PC-9 (cell line): ENCODE measurements around the gene TDRD1. TPM values are rescaled to one million over a fixed set of nuclear protein-coding genes. Genes with fewer than 3 reads are reported as not detected.

Source experiments
- BruUV-seq: library from RNA; stranded (reverse); fragments of 400-500 nt; replicated peaks from 2 replicates; lab custom pipeline; 2021; lab: Mats Ljungman, UMichigan
- CTCF ChIA-PET: fragments of 300-600 bp; sonication (Branson Sonifier 250); formaldehyde crosslinking; loops from one replicate; lab custom pipeline; 2022; ENCODE audit warnings: antibody characterized with exemption; lab: Charles Lee
- POLR2A ChIA-PET: fragments of 300-600 bp; sonication (Branson Sonifier 250); formaldehyde crosslinking; loops from one replicate; lab custom pipeline; 2022; ENCODE audit warnings: antibody characterized with exemption; ENCODE audit not compliant: unreplicated experiment; lab: Charles Lee
- DNase-seq, 2 experiments: peaks; one replicate each; pipeline versions ENCODE4 v3.0.0 to v3.0.0-alpha.2; 2015 to 2022; ENCODE audit warnings: mixed read lengths in 1 of 2
- H2AFZ ChIP-seq: fragments of 200-600 bp; sonication (generic); 2 replicates; pipeline ENCODE4 v1.8.1; 2017; ENCODE audit warnings: antibody characterized with exemption
- H3F3A ChIP-seq: fragments of 200-600 bp; sonication (generic); 2 replicates; pipeline ENCODE4 v1.8.1; 2017; ENCODE audit warnings: antibody characterized with exemption, mild to moderate bottlenecking, low read depth; ENCODE audit not compliant: insufficient read depth
- H3K27ac ChIP-seq: fragments of 200-600 bp; sonication (generic); 2 replicates; pipeline ENCODE4 v1.6.1; 2016; ENCODE audit warnings: mixed run types
- H3K27me3 ChIP-seq: fragments of 200-600 bp; sonication (generic); 2 replicates; pipeline ENCODE4 v1.6.1; 2016; ENCODE audit warnings: low read depth, mixed run types; ENCODE audit not compliant: insufficient read depth
- H3K36me3 ChIP-seq: fragments of 200-600 bp; sonication (generic); 2 replicates; pipeline ENCODE4 v1.6.1; 2016; ENCODE audit warnings: low read depth, mixed run types
- H3K4me1 ChIP-seq: fragments of 200-600 bp; sonication (generic); replicated peaks from 2 replicates; pipeline ENCODE4 v1.6.1; 2016; ENCODE audit warnings: mixed run types; ENCODE audit not compliant: insufficient read depth
- H3K4me2 ChIP-seq: fragments of 200-600 bp; sonication (generic); 2 replicates; pipeline ENCODE4 v1.6.1; 2017; ENCODE audit warnings: mixed run types
- H3K4me3 ChIP-seq: fragments of 200-600 bp; sonication (generic); 2 replicates; pipeline ENCODE4 v1.6.1; 2016; ENCODE audit warnings: mixed run types
- H3K79me2 ChIP-seq: fragments of 200-600 bp; sonication (generic); 2 replicates; pipeline ENCODE4 v1.6.1; 2017; ENCODE audit warnings: low read depth, mixed run types
- H3K9me2 ChIP-seq: fragments of 200-600 bp; sonication (generic); 2 replicates; pipeline ENCODE4 v1.8.1; 2017; ENCODE audit warnings: mild to moderate bottlenecking; ENCODE audit not compliant: insufficient read depth
- H3K9me3 ChIP-seq: fragments of 200-600 bp; sonication (generic); 2 replicates; pipeline ENCODE4 v1.8.1; 2016; ENCODE audit warnings: low read depth; ENCODE audit not compliant: insufficient read depth
- H4K20me1 ChIP-seq: fragments of 200-600 bp; sonication (generic); 2 replicates; pipeline ENCODE4 v1.8.1; 2017; ENCODE audit not compliant: insufficient read depth
- EZH2 ChIP-seq: fragments of 200-600 bp; sonication (generic); IDR thresholded peaks from 2 replicates; pipeline ENCODE4 v1.8.0; 2017; ENCODE audit warnings: antibody characterized with exemption, low read depth
- intact Hi-C: fragments of 100-400 bp; cut with micrococcal nuclease; formaldehyde crosslinking; loops from one replicate; pipeline ENCODE4 v1.10.0; 2022; ENCODE audit not compliant: unreplicated experiment
- total RNA-seq: library from RNA; stranded (reverse); gene quantifications from 2 replicates; pipeline ENCODE4 v1.2.3, GENCODE V29; 2021
- TF ChIP-seq, protein P1 (sequence below): fragments of 200-600 bp; sonication (generic); conservative IDR thresholded peaks from 2 replicates; pipeline ENCODE4 v1.6.1; 2017; ENCODE audit warnings: mixed run types, antibody characterized with exemption, mild to moderate bottlenecking, moderate library complexity

Gene TDRD1
- total RNA-seq, 1 experiment from 2014 or later = not detected

GRCh38 chr10:114181971-114182370 is 2.8 kb downstream of the TDRD1 start:
- Histone ChIP-seq H3K9me2 (no peaks in the 10 kb centered on the region), H3K79me2 (no peaks in the 10 kb centered on the region), H3K36me3 (no peaks in the 10 kb centered on the region), H3K4me3 (no peak overlapping the region), H2AFZ (no peak overlapping the region), H3K27me3 (no peaks in the 10 kb centered on the region), H3K9me3 (no peaks in the 10 kb centered on the region), H3K4me2 (no peak overlapping the region), H3K27ac (no peak overlapping the region), H3F3A (no peaks in the 10 kb centered on the region), H3K4me1 (peaks cover 4% of the 10 kb centered on the region; the same call in 1 of the 2 replicates), H4K20me1 (no peaks in the 10 kb centered on the region)
- BruUV-seq = no TSS peak
- ChIA-PET POLR2A (no interaction called here), CTCF (no interaction called here)
- intact Hi-C loops = no loop called here
- peak in 1 of 2 experiments; percentile 42 for DNase-seq
- TF ChIP-seq, protein P1, sequence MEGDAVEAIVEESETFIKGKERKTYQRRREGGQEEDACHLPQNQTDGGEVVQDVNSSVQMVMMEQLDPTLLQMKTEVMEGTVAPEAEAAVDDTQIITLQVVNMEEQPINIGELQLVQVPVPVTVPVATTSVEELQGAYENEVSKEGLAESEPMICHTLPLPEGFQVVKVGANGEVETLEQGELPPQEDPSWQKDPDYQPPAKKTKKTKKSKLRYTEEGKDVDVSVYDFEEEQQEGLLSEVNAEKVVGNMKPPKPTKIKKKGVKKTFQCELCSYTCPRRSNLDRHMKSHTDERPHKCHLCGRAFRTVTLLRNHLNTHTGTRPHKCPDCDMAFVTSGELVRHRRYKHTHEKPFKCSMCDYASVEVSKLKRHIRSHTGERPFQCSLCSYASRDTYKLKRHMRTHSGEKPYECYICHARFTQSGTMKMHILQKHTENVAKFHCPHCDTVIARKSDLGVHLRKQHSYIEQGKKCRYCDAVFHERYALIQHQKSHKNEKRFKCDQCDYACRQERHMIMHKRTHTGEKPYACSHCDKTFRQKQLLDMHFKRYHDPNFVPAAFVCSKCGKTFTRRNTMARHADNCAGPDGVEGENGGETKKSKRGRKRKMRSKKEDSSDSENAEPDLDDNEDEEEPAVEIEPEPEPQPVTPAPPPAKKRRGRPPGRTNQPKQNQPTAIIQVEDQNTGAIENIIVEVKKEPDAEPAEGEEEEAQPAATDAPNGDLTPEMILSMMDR = no peak
- TF ChIP-seq EZH2 = no peak

DNA sequence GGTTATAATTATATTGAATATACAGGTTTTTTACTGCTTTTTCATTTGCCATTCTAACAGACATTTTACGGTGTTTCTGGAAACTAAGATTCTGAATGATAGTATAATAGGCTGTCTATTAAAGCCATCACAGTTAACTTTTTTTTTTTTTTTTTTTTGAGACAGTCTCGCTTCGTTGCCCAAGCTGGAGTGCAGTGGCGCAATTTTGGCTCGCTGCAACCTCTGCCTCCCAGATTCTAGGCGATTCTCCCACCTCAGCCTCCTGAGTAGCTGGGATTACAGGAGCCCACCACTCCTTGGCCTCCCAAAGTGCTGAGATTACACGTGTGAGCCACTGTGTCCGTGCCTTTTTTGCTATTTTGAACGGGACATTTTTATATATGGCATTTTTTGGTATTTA is 4.4 kb downstream of the TDRD1 start:
- Histone ChIP-seq H3K27me3 (no peaks in the 10 kb centered on the region), H3F3A (no peaks in the 10 kb centered on the region), H3K4me1 (no peaks in the 10 kb centered on the region; the same call in 1 of the 2 replicates), H3K79me2 (no peaks in the 10 kb centered on the region), H3K36me3 (no peaks in the 10 kb centered on the region), H3K27ac (no peak overlapping the region), H3K9me2 (no peaks in the 10 kb centered on the region), H4K20me1 (no peaks in the 10 kb centered on the region), H3K9me3 (no peaks in the 10 kb centered on the region), H3K4me2 (no peak overlapping the region), H2AFZ (no peak overlapping the region), H3K4me3 (no peak overlapping the region)
- POLR2A ChIA-PET = no interaction called here
- CTCF ChIA-PET = no interaction called here
- BruUV-seq = no TSS peak
- TF ChIP-seq EZH2 = no peak
- TF ChIP-seq, protein P1 = no peak
- no peak for DNase-seq
- intact Hi-C loops = no loop called here

GRCh38 chr10:114184276-114184675 is 5.1 kb downstream of the TDRD1 start:
- no peaks in the 10 kb centered on the region for H3K36me3 ChIP-seq
- H3F3A ChIP-seq = no peaks in the 10 kb centered on the region
- no peaks in the 10 kb centered on the region; the same call in 1 of the 2 replicates for H3K4me1 ChIP-seq
- TF ChIP-seq EZH2 = no peak
- TF ChIP-seq, protein P1 = no peak
- DNase-seq = no peak
- H3K27ac ChIP-seq = no peak overlapping the region
- ChIA-PET POLR2A (no interaction called here), CTCF (no interaction called here)
- no peaks in the 10 kb centered on the region for H3K79me2 ChIP-seq
- no peaks in the 10 kb centered on the region for H3K27me3 ChIP-seq
- H3K9me2 ChIP-seq = no peaks in the 10 kb centered on the region
- no peak overlapping the region for H3K4me2 ChIP-seq
- BruUV-seq = no TSS peak
- intact Hi-C loops = no loop called here
- no peaks in the 10 kb centered on the region for H4K20me1 ChIP-seq
- H3K9me3 ChIP-seq = no peaks in the 10 kb centered on the region
- no peak overlapping the region for H3K4me3 ChIP-seq
- H2AFZ ChIP-seq = no peak overlapping the region
